Mesenchymal stem cell (in vitro differentiated cells and primary cell): ENCODE results near the gene ZBTB45.
A peak's percentile ranks its signal among the peaks of the same experiment; 100 is the strongest.

ENCODE experiments used
- DNase-seq: peaks from one replicate; pipeline ENCODE4 v3.0.0-alpha.2; 2013
- H2AFZ ChIP-seq: one replicate; pipeline ENCODE4 v1.6.1; 2013; ENCODE audit warnings: low read depth, mild to moderate bottlenecking, control low read depth, inconsistent platforms, low read length, moderate library complexity
- H2AK5ac ChIP-seq: 2 replicates; pipeline ENCODE4 v1.6.1; 2013; ENCODE audit warnings: low read length, moderate library complexity, mild to moderate bottlenecking, inconsistent platforms; ENCODE audit not compliant: severe bottlenecking
- H2BK120ac ChIP-seq: one replicate; pipeline ENCODE4 v1.6.1; 2013; ENCODE audit warnings: low read depth, mild to moderate bottlenecking, inconsistent platforms, low read length, moderate library complexity
- H2BK12ac ChIP-seq, 2 experiments: one replicate each; pipeline ENCODE4 v1.6.1; 2013; ENCODE audit warnings: inconsistent platforms in 2 of 2, low read length in 2 of 2, mild to moderate bottlenecking in 2 of 2, moderate library complexity in 2 of 2, control low read depth in 1 of 2
- H2BK15ac ChIP-seq: one replicate; pipeline ENCODE4 v1.6.1; 2013; ENCODE audit warnings: mild to moderate bottlenecking, low read depth, inconsistent platforms; ENCODE audit not compliant: poor library complexity, severe bottlenecking
- H2BK5ac ChIP-seq: 2 replicates; pipeline ENCODE4 v1.6.1; 2013; ENCODE audit warnings: low read depth, mild to moderate bottlenecking, low read length, control low read depth, inconsistent platforms; ENCODE audit not compliant: poor library complexity, severe bottlenecking
- H3K14ac ChIP-seq, 2 experiments: one replicate each; pipeline ENCODE4 v1.6.1; 2013; ENCODE audit warnings: inconsistent platforms in 2 of 2, low read length in 2 of 2, control low read depth in 1 of 2, mild to moderate bottlenecking in 1 of 2, moderate library complexity in 1 of 2
- H3K18ac ChIP-seq, 2 experiments: one replicate each; pipeline ENCODE4 v1.6.1; 2013; ENCODE audit warnings: inconsistent platforms in 2 of 2, low read length in 2 of 2, control low read depth in 1 of 2, low read depth in 1 of 2, mild to moderate bottlenecking in 1 of 2
- H3K23ac ChIP-seq, 2 experiments: one replicate each; pipeline ENCODE4 v1.6.1; 2013; ENCODE audit warnings: inconsistent platforms in 2 of 2, low read length in 2 of 2, mild to moderate bottlenecking in 2 of 2, moderate library complexity in 2 of 2, control low read depth in 1 of 2
- H3K27ac ChIP-seq: 2 replicates; pipeline ENCODE4 v1.5.1; 2013; ENCODE audit warnings: mild to moderate bottlenecking, moderate library complexity, low read length, control low read depth, inconsistent platforms; ENCODE audit not compliant: poor library complexity, severe bottlenecking
- H3K27me3 ChIP-seq, 2 experiments: 2 replicates each; pipeline versions ENCODE4 v1.6.1 to v1.7.0; 2013; ENCODE audit warnings: low read length in 2 of 2, mild to moderate bottlenecking in 2 of 2, moderate library complexity in 2 of 2, control low read depth in 1 of 2, inconsistent platforms in 1 of 2; ENCODE audit not compliant: control insufficient read depth in 1 of 2, insufficient read depth in 1 of 2
- H3K36me3 ChIP-seq, 2 experiments: 2 replicates each; pipeline versions ENCODE4 v1.6.1 to v1.7.0; 2013; ENCODE audit warnings: low read length in 2 of 2, control low read depth in 1 of 2, inconsistent platforms in 1 of 2, low read depth in 1 of 2, mild to moderate bottlenecking in 1 of 2; ENCODE audit not compliant: insufficient read depth in 2 of 2, control insufficient read depth in 1 of 2
- H3K4ac ChIP-seq, 2 experiments: one replicate each; pipeline ENCODE4 v1.6.1; 2013; ENCODE audit warnings: inconsistent platforms in 2 of 2, low read length in 2 of 2, mild to moderate bottlenecking in 2 of 2, moderate library complexity in 2 of 2, control low read depth in 1 of 2, low read depth in 1 of 2
- H3K4me1 ChIP-seq: 2 replicates; pipeline ENCODE4 v1.6.1; 2013; ENCODE audit warnings: low read depth, low read length, control low read depth; ENCODE audit not compliant: control insufficient read depth, insufficient read depth
- H3K4me2 ChIP-seq: 2 replicates; pipeline ENCODE4 v1.6.1; 2013; ENCODE audit warnings: low read length, mild to moderate bottlenecking, inconsistent platforms; ENCODE audit not compliant: poor library complexity, severe bottlenecking
- H3K4me3 ChIP-seq, 2 experiments: 2 replicates each; pipeline versions ENCODE4 v1.5.1 to v1.7.0; 2013; ENCODE audit warnings: low read length in 2 of 2, mild to moderate bottlenecking in 2 of 2, control low read depth in 1 of 2, low read depth in 1 of 2; ENCODE audit not compliant: insufficient read depth in 1 of 2
- H3K79me1 ChIP-seq: replicated peaks from 2 replicates; pipeline ENCODE4 v1.6.1; 2013; ENCODE audit warnings: mild to moderate bottlenecking, control low read depth, low read length, inconsistent platforms; ENCODE audit not compliant: poor library complexity, severe bottlenecking
- H3K9ac ChIP-seq: 2 replicates; pipeline ENCODE4 v1.7.0; 2013; ENCODE audit warnings: mild to moderate bottlenecking, low read length, moderate library complexity
- H3K9me3 ChIP-seq: 2 replicates; pipeline ENCODE4 v1.7.0; 2013; ENCODE audit warnings: mild to moderate bottlenecking, low read length; ENCODE audit not compliant: control insufficient read depth
- H4K8ac ChIP-seq: one replicate; pipeline ENCODE4 v1.6.1; 2013; ENCODE audit warnings: inconsistent platforms, mild to moderate bottlenecking, low read length, moderate library complexity
- H4K91ac ChIP-seq: one replicate; pipeline ENCODE4 v1.6.1; 2013; ENCODE audit warnings: mild to moderate bottlenecking, low read length, inconsistent platforms
- WGBS: methylation state at CpG from one replicate; pipeline ENCODE4 v1.1.7; 2013; ENCODE audit warnings: mixed read lengths; 5-methylcytosine and 5-hydroxymethylcytosine counted together

Gene ZBTB45

DNA sequence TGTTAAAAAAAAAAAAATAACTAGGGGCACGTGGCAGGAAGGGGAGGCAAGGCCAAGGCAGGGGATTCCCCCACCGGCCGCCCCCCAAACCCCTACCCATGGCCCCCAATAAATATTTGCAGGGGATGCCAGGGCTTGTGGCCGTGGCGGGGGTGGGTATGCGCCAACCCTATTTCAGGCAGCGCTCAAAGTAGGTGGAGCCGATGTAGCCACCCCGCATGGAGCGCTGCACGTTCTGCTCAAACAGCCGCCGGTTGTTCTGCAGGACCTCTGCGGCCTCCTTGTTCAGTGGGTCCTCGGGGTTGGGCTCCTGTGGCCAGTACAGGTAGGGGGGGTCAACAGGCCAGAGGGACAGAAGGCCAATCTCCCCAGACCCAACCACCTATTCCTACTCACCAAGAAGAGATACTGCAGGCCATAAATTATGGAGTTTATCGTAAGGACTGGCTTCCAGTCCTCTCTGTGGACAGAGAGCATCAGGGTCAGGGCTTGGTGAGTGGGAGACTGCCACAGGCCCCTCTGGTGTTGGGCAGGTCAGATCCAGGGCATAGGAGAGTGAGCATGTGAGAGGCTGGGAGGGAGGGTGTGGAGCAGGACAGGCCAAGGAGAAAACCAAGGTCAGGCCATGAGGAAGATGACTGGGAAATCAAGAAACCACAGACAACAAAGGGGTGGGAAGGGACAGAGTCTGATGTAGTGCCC, 36.5 kb upstream of the ZBTB45 start:
- Histone ChIP-seq H4K8ac (no peak overlapping the region), H3K27ac (no peak overlapping the region), H3K23ac (no peak overlapping the region), H3K36me3 (peaks cover 40 to 45% of the 10 kb centered on the region in 2 experiments), H3K9me3 (no peaks in the 10 kb centered on the region), H2AK5ac (peak overlapping the region; percentile 7), H3K18ac (no peak overlapping the region), H2BK120ac (no peak overlapping the region), H3K9ac (peak overlapping the region; percentile 100), H3K4ac (no peak overlapping the region), H2BK12ac (no peak overlapping the region), H3K4me2 (no peak overlapping the region), H3K79me1 (peaks cover 18% of the 10 kb centered on the region), H2BK15ac (no peak overlapping the region), H3K14ac (no peak overlapping the region), H4K91ac (no peak overlapping the region), H3K4me3 (peak overlapping the region in 1 of 2 experiments; percentile 98), H2AFZ (no peak overlapping the region), H2BK5ac (no peak overlapping the region), H3K27me3 (no peaks in the 10 kb centered on the region), H3K4me1 (peaks cover 37% of the 10 kb centered on the region)
- no peak for DNase-seq
- WGBS: 94% methylated on average over 12 of the region's 16 CpGs

DNA sequence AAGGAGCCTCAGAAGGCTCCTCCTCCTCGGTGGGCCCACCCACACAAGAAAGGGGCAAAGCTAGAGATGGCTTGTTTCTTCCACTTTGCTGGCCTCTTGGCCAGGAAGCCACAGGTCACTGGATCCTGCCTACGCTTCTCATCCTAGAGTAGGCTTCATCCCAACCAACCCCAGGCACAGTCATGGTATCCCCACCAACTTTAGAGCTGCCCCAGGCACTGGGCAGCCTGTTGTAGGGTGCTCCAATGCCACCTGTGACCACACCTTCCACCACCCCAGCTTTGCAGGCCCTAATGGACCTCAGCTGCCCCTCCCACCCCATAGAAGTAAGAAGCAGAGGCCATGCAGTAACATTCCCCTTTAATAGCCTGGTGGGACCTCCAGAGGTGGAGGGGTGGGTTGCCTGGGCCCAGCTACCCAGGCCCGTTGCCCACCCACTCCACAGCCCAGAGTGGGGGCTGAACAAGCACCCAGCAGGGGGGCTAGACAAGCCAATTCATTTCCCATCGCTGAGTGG, 35.8 kb upstream of the ZBTB45 start:
- 61% methylated on average over 4 of the region's 4 CpGs for WGBS
- H2AFZ ChIP-seq: no peak overlapping the region

DNA sequence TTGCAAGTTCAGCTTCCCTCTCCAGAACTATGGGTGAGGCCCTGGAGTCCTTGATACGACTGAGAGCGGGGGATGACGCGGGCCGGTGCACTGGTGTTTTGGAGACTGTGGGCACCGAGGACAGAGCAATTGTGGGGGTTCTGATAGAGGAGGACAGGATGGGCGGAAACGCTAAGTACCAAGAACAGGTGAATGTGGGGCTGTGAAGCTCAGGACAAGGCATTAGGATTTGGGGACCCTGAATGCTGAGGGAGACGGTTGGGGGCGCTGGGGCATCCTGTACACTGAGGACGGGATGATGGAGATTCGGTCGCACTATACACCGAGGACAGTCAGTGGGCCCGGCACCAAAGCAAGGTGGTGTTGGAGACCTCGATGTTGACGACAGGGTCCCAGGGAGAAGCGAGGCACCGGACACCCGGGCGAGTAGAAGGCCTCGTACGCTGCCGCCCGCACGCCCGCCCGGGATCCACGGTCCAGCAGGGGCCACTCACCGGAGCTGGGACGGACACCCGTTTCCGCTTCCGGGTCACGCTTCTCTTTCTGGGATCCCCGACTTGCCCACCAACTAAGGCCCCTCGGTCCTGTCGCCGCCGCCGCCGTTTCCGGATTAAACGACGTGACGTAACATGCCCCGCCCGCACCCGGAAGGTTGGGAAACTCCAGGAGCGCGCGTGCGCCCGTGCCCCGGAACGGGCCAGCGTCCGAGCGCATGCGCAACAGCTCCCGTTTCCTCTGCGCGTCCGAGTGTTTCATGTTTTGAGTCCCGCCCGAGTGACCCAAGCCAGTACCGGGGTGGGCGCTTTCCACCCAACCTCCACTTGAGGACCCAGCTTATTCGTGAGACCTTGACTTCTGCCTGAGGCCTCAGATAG, 35.1 kb upstream of the ZBTB45 start, which contains the start of gene CHMP2A:
Gene CHMP2A, minus strand, starts transcription at position 612 of the 875 bp plus-strand sequence. CDS start 893 bp downstream, outside the sequence.
- DNase-seq: peak; percentile 97
- Histone ChIP-seq H3K27me3 (no peaks in the 10 kb centered on the region), H3K4ac (peak within 1 kb of the TSS; percentile 90 to 96), H3K9ac (peak within 1 kb of the TSS; percentile 93), H4K8ac (peak within 1 kb of the TSS; percentile 97), H2AK5ac (peak within 1 kb of the TSS; percentile 92), H2BK15ac (peak within 1 kb of the TSS; percentile 50), H3K9me3 (no peaks in the 10 kb centered on the region), H3K14ac (peak within 1 kb of the TSS in 1 of 2 experiments; percentile 80), H3K4me2 (peak within 1 kb of the TSS; percentile 83), H2BK12ac (peak within 1 kb of the TSS; percentile 37 to 55), H3K79me1 (peaks cover 16% of the 10 kb centered on the region), H2BK5ac (no peak within 1 kb of the TSS), H3K36me3 (peaks cover 53 to 58% of the 10 kb centered on the region in 2 experiments), H3K4me3 (peak within 1 kb of the TSS; percentile 78 to 89), H3K18ac (peak within 1 kb of the TSS; percentile 88 to 95), H3K27ac (peak within 1 kb of the TSS; percentile 93), H2AFZ (peak within 1 kb of the TSS; percentile 68), H4K91ac (peak within 1 kb of the TSS; percentile 96), H3K4me1 (peaks cover 31% of the 10 kb centered on the region), H2BK120ac (peak within 1 kb of the TSS; percentile 59), H3K23ac (no peak within 1 kb of the TSS)
- 2% methylated on average over 69 of the region's 69 CpGs for WGBS

More for the DNA sequence above, 35.8 kb upstream of the ZBTB45 start:
- peak overlapping the region; percentile 82 for H3K27ac ChIP-seq
- peak overlapping the region; percentile 93 for H4K8ac ChIP-seq
- H2BK15ac ChIP-seq: peak overlapping the region; percentile 49
- peak overlapping the region; percentile 93 for H3K9ac ChIP-seq
- peak overlapping the region in 1 of 2 experiments; percentile 17 for H2BK12ac ChIP-seq
- no peak for DNase-seq
- H3K14ac ChIP-seq: no peak overlapping the region
- H3K36me3 ChIP-seq: peaks cover 46 to 51% of the 10 kb centered on the region in 2 experiments
- peaks cover 37% of the 10 kb centered on the region for H3K4me1 ChIP-seq
- H4K91ac ChIP-seq: peak overlapping the region; percentile 11
- H2BK120ac ChIP-seq: no peak overlapping the region
- peaks cover 13% of the 10 kb centered on the region for H3K79me1 ChIP-seq
- H3K9me3 ChIP-seq: no peaks in the 10 kb centered on the region
- no peak overlapping the region for H2BK5ac ChIP-seq
- no peak overlapping the region for H3K23ac ChIP-seq
- peak overlapping the region; percentile 17 to 61 for H3K18ac ChIP-seq
- peak overlapping the region in 1 of 2 experiments; percentile 89 for H3K4me3 ChIP-seq
- H3K4me2 ChIP-seq: peak overlapping the region; percentile 71
- peak overlapping the region; percentile 0 for H2AK5ac ChIP-seq
- H3K4ac ChIP-seq: peak overlapping the region; percentile 55 to 57
- no peaks in the 10 kb centered on the region for H3K27me3 ChIP-seq
